GM21367 (cell line): ENCODE results near the gene POLR2L.

Source experiments
- ATAC-seq: cut with Tn5 transposase; IDR thresholded peaks from one replicate; pipeline ENCODE4 v1.9.1; 2021; ENCODE audit not compliant: unreplicated experiment

Gene POLR2L

GRCh38 chr11:797296-798092 lies 44.8 kb downstream of the POLR2L start:
- ATAC-seq = peak; percentile 26

- ATAC-seq = no peak
Observed at GRCh38 chr11:796565-797295, 45.6 kb downstream of the POLR2L start.

- no peak for ATAC-seq
Observed at GRCh38 chr11:795634-796564, 46.4 kb downstream of the POLR2L start.

- ATAC-seq = no peak
Observed at GRCh38 chr11:794766-795633, 47.3 kb downstream of the POLR2L start.

- ATAC-seq = no peak
Observed at GRCh38 chr11:794013-794765, 48.1 kb downstream of the POLR2L start.

GRCh38 chr11:793556-793955 lies 48.8 kb downstream of the POLR2L start:
- ATAC-seq = no peak

- ATAC-seq = no peak
Observed at GRCh38 chr11:792873-793272, 49.5 kb downstream of the POLR2L start.

GRCh38 chr11:792535-792821 lies 49.9 kb downstream of the POLR2L start:
- no peak for ATAC-seq

GRCh38 chr11:791658-792534 lies 50.4 kb downstream of the POLR2L start:
- no peak for ATAC-seq

GRCh38 chr11:790721-791564 lies 51.4 kb downstream of the POLR2L start:
- no peak for ATAC-seq

GRCh38 chr11:789943-790342 lies 52.4 kb downstream of the POLR2L start, which contains the start of gene CEND1:
Gene CEND1 (minus strand): TSS chr11:790090. CDS start chr11:788576, 1,514 bp downstream.
- ATAC-seq = no peak
